Medulla oblongata (tissue), 1 donor: ENCODE results near the gene SLC41A3.
A peak's percentile ranks its signal among the peaks of the same experiment; 100 is the strongest.
"Not testable (repeated sequence)": the region's sequence is repeated elsewhere in the genome, so short reads cannot be mapped to it uniquely, and the experiment has no call there.

ENCODE experiments used
- DNase-seq: peaks from one replicate; pipeline ENCODE4 v3.0.0-alpha.2; 2015; ENCODE audit errors: extremely low spot score

Gene SLC41A3

DNA sequence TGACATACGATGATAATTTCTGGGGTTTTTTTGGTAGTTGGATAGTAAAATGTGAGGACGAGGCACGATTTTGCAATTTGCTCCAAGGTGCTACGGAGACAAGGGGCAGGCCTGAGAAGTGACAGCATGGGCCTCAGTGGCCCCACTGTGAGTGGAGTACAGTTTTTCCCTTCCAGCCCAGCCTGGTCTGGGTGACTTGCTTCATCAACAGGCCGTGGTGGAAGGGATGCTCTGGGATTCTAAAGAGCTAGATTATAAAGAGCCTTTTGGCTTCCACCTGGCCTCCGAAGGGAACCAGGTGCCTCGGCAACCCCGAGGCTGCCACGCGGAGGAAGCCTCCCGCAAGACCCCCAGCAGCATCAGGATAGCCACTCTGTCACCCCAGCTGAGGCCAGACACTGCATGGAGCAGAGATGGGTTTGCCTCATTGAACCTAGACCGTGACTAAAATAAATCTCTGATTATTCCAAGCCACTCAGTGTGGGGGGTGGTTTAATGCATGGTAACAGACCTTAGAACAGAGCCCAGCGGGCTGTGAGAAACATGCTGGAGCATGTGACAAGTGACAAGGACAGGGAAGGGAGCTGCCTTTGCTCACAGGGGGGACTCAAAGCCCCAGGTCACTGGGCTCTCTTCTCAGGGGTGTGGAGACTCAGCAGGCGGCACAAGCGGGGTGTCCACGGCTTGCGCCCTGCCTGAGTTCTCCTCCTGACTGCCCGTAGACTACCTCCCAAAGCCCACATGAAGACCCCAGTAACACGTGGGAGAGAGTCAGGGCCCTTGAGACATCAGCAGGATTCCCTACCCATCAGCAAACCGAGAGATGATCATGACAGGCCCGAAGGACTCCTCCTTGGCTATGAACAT lies 22.6 kb upstream of the SLC41A3 start:
- no peak for DNase-seq

DNA sequence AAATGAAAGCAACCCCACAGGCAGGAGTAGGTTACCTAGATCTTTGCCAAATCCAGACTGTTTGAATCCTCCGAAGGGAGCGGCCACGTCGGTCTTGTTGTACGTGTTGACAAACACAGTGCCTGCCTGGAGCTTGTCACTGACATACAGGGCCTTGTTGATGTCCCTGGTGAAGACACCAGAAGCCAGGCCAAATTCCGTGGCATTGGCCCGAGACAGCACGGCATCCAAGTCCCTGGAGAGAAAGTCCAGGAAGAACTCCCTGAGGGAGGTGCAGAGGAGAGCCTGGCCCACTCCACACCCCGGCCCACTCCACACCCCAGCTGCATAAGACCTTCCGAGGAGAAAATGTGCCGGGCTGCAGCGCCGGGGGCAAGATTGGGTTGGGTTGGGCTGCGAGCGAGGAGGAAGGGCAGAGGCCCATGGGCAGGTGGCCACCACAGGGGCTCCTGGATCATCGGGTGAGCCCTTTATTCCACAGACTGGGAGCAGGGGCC lies 21.8 kb upstream of the SLC41A3 start:
- no peak for DNase-seq

GRCh38 chr3:126104742-126105605 lies 21.1 kb upstream of the SLC41A3 start:
- DNase-seq: no peak

GRCh38 chr3:126104028-126104635 lies 20.2 kb upstream of the SLC41A3 start:
- no peak for DNase-seq

DNA sequence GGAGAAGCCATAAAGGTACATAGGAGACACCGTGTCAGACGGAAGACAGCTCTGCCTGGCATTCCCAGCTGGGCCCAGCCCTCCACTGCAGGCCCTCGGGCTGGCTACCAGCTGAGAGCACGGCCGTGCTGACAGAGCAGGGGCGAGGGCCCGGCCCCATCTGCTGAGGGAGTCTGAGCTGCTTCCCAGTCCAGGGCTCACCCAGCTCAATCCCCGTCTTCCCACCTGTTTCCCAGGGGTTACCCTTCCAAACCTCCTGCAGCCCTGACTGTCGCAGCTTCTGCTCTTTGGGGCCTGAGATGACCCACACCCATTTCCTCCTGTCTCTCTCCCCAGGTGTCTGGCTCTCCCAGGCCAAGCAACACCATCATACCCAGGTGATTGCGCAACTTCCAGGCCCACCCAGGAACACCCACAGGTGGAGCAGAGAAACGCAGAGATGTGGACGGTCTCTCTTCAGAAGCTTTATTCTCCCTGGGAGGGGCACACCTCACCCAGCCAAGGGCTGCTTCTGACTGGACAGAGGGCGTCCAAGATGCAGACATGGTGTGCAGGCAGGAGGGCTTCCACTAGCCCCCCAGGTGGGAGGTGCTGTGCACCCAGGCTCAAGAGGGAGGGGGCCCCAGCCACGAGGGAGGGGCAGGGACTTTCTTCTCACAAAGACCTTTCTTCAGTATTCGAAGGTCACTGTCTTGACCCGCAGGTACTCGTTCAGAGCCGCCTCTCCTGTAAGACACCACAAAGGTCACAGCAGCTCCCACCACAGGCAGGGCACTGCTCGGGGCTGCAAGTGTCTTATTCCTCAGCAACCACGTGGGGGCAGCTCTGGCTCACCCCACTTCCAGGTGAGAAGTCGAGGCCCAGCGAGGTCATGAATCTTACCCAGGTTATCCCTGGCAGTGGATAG lies 19.4 kb upstream of the SLC41A3 start:
- DNase-seq: no peak

DNA sequence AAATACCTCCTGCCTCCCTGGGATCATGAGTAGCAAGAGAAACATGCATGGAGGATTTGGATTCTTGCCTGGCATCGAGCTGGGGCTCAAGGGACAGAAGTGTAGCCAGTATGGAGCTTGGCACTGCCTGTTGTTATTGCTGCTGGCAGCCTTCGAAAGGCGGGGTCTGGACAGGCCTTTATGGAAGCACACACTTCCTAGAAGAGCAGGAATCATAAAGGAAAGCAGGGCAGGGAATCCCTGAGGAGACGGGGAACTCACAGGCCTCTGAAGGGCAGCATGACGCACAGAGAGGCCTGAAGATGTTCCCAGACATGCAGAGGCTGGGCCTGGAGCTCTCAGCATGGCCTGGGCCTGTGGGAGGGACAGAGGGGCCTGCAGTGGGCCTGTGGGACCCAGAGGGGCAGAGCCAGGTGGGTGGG lies 18.6 kb upstream of the SLC41A3 start:
- peak; percentile 27 for DNase-seq

DNA sequence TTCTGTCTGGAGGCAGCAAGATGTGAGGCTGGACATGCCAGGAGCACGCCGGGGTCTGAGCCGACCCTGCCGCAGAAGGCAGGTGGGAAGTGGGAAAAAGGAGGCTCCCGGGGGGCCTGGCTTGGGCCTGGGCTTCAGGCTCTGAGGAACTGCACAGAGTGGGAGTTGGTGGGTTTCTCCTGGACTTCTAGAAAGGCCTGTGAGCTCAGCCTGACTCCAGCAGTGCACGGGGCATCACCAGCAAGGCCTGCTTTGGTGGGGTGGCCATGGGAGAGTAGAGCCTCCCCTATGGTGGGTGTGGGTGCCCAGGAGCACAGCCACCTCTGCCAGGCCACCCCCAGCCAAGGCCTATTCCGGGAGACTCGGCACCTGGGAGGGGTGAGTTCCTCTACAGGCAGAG lies 18.1 kb upstream of the SLC41A3 start:
- no peak for DNase-seq

DNA sequence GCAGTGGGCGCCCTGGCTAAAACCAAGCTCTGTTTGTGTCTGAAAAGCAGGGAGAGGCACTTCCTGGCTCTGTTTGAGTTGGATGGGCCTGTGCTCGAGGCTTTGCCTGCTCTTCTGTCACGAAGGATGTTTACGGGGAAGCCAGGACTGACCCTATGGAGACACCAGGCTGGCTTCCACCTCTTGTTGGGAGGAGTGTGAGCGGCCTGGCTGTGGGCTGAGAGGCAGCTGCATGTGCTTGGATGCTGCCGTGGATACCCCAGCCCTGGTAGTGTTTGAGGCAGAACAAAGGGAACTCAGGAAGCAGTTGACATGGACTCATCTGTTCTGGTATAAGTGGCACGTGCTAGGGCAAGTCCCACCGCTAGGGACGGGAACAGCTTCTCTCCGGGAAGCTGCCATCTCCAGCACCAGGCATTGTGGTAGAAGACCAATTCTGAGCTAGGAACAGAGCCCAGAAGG lies 17.6 kb upstream of the SLC41A3 start:
- peak; percentile 9 for DNase-seq

GRCh38 chr3:126100634-126101301 lies 16.8 kb upstream of the SLC41A3 start:
- peak; percentile 51 for DNase-seq

GRCh38 chr3:126100269-126100633 lies 16.3 kb upstream of the SLC41A3 start:
- DNase-seq: no peak

DNA sequence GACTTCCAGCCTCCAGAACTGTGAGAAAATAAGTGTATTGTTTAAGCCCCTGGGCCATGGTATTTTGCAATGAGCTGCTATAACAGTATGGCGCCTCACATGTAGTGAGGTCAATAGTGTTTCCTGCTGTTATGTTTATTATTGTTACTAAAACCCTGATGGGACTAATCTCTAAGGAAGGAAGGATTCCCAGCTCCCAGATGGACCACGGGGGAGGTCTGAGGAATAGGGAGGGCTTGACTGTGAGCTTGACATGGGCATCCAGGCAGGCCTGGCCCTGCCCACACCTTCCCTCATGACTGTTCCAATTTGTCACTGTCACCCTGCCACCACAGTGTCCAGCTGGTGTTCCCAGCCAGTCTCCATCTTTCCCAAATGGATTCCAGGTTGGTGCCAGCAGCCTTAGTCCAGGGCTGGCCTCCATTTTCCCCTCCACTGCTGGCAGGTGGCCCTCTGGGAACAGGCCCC lies 14.5 kb upstream of the SLC41A3 start:
- peak; percentile 12 for DNase-seq

DNA sequence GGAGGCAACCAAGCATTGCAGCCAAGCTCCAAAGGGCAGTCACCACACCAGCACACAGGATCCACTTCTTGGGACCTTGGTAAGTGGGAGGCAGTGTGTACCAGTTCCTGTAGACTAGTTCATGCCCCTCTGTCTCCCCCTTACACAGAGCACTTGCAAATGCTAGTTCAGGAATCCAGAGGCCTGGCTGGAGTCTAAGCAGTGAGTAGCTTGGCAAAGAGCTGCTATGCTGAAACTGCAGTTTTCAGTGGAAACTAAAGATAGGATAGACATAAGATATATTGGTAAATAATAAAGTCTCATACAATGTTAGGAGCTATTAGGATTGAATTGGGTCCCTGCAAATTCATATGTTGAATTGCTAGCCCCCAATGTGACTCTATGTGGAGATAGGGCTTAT lies 13.9 kb upstream of the SLC41A3 start:
- DNase-seq: no peak

GRCh38 chr3:126096274-126096673 lies 12.3 kb upstream of the SLC41A3 start:
- not testable (repeated sequence) for DNase-seq

DNA sequence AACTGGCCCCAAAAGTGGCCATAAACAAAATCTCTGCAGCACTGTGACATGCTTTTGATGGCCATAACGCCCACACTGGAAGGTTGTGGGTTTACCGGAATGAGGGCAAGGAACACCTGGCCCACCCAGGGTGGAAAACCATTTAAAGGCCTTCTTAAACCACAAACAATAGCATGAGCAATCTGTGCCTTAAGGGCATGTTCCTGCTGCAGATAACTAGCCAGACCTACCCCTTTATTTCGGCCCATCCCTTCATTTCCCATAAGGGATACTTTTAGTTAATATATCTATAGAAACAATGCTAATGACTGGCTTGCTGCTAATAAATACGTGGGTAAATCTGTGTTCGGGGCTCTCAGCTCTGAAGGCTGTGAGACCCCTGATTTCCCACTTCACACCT lies 8.2 kb upstream of the SLC41A3 start:
- not testable (repeated sequence) for DNase-seq

- DNase-seq: no peak
These were observed 3.7 kb upstream of the SLC41A3 start for GRCh38 chr3:126087552-126088175.

DNA sequence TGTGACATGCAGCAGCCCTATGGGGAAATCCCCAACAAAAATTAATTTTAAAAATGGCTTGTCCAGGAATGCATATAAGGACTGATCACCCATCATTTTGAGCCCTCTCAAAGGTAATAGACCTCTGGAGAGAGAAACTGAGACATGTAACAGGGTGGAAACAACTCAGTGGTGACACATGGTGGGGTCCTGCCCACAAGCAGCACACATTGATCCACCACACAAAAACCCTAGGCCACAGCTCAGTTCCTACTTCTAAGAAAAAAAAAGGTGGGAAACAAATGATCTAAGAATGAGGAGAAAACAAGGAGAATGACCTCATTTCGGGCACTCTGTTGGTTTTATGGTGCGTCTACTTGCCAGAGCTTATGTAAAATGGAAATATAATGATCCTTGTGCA lies 1.9 kb upstream of the SLC41A3 start:
- no peak for DNase-seq

DNA sequence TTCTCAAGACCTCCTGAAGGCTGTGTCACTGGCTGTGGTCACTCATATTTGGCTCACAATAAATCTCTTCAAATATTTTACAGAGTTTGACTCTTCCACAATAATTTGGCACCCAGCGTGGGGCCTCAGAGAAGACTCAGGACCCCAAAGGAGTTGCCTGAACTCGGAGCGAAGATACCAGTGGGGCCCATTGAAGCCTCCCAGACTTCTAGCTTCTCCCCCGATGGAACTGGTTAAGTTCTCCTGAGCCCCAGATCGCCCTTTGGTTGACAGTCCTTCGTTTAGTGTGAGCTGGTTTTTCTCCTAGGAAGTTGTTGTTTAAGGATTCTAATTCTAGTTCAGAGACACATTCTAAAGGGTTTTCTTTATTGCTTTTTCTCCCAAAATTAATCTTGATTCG lies 1.4 kb upstream of the SLC41A3 start:
- no peak for DNase-seq

GRCh38 chr3:126084768-126085180 lies 850 bp upstream of the SLC41A3 start:
- no peak for DNase-seq

DNA sequence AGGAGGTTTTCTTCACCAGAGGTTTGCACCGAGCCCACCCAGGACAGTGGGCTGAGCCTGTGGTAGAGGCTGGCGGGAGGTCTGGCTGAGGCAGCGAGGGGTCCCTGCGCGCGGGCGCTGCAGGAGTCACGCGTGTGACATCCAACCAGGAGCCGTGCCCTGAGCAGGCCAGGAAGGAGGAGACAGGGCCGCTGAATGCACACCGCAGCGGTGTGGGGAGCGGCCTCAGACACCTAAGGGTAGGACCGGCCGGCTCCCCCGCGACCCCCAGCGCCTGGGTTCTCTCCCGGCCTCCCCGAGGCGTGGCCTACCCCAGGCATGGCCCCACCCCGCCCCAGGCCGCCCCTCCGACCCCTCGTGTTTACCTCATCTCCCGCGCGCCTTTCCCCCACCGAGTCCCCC lies 412 bp downstream of the SLC41A3 start:
- DNase-seq: peak; percentile 15

DNA sequence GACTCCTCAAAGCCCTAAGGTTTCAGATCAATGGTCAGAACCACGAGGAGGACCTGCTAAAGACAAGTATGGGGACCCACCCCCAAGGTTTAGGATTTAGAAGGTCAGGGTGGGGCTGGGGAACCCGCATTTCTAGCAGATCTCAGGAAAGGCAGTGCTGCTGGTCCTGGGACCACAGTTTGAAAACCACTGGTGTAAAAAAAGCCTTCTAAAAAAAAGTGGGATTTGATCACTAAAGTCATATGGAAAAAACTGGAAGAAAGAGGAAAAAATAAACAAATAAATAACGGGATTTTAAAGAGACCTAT lies 832 bp downstream of the SLC41A3 start:
- DNase-seq: no peak
